NCI-H187 (cell line): ENCODE results near the gene C3orf20.
"Not testable (repeated sequence)": the region's sequence is repeated elsewhere in the genome, so short reads cannot be mapped to it uniquely, and the experiment has no call there.

ENCODE experiments used
- DNase-seq, 2 experiments: peaks; one replicate each; lab custom pipeline; 2025; lab: John Stamatoyannopoulos, UW

Gene C3orf20

DNA sequence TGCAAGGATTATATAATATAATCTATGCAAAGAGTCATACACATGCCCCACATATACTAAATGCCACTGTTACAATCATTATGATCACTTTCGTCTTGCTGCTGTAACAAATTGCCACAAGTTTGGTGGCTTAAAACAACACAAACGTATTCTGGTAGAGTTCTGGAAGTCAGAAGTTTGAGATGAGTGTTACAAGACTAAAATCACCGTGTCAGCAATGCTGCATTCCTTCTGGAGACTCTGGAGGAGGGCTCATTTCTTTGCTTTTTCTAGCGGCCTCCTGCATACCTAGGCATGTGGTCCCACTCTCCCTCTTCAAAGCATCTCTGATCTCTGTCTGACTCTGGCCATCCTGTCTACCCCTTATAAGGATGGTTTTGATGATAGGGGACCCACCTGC is 24.7 kb upstream of the C3orf20 start:
- DNase-seq: no peak

DNA sequence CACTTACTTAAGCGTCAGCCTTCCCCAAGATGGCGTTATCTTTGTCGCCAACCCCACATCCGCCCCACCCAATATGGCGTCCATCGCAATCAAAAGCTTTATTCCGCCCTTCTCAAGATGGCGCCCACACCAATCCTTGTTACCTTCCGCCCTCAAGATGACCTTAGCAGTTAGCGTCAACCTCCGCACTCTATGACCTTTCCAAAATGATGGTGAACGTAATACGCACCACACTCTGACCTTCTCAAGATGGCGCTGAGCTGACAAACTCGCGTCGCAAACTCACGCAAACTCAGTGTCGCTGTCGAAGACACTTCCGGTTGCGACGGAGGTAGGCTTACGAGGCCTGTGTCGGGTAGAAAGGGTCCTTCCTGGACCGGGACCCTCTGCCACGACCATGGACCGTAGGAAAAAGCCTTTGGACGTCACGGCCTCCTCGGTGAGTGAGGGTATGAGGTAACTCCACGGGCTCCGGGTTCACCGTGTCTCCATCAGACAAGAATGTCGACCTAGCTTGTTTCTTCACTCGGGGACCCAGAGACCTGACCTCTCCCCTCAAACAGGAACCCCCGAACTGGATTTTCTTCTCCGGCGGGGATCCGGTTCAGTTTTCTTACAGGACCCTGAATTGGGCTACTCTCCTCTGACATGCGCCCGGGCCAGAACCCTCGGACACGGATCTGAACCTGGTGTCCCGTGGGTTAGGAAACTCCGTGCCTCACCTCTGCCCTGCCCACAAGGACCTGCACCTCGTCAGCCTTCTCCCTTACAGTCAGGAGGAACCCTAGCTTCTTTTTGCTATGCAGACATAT is 23.3 kb upstream of the C3orf20 start, which contains the start of gene CCDC174:
Gene CCDC174 (plus strand): TSS at position 323 of the 812 bp plus-strand sequence. CDS start 75 bp downstream, at position 398.
- peak; percentile 86 for DNase-seq

DNA sequence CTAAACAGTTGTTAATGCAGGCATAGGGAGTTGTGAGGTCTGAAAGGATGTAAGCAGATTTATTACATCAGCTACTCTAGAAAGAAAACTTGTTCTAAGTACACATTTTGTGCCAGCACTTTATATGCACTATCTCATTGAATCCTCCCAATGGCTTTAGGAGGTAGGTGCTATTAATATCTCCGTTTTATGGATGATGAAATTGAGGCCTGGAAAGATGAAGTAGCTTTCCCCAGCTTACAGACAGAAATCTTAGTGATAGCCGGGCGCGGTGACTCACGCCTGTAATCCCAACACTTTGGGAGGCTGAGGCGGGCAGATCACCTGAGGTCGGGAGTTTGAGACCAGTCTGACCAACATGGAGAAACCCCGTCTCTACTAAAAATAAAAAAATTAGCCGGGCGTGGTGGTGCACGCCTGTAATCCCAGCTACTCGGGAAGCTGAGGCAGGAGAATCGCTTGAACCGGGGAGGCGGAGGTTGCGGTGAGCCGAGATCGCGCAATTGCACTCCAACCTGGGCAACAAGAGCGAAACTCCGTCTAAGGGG is 22.5 kb upstream of the C3orf20 start:
- not testable (repeated sequence) for DNase-seq

- no peak for DNase-seq
Measured at GRCh38 chr3:14657579-14657978, 17.4 kb upstream of the C3orf20 start.

- no peak for DNase-seq
Measured at GRCh38 chr3:14658978-14659377, 16.0 kb upstream of the C3orf20 start.

GRCh38 chr3:14660942-14661341 is 14.0 kb upstream of the C3orf20 start:
- no peak for DNase-seq

- no peak for DNase-seq
Measured at GRCh38 chr3:14663396-14664135, 11.4 kb upstream of the C3orf20 start.

- no peak for DNase-seq
Measured at GRCh38 chr3:14664170-14664569, 10.8 kb upstream of the C3orf20 start.

DNA sequence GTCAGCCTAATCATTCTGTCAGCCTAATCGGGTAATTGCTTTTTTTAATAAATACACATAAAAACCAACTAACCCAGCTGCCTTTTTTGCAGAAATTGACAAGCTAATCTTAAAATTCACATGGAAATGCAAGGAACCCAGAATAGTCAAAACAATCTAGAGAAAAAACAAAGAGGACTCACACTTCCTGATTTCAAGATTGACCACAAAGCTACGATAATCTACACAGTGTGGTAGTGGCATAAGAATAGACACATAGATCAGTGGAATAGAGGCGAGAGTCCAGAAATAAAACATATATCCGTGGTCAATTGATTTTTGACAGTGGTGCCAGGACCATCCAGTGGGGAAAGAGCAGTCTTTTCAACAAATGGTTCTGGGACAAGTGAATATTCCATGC is 2.4 kb upstream of the C3orf20 start:
- DNase-seq: no peak

DNA sequence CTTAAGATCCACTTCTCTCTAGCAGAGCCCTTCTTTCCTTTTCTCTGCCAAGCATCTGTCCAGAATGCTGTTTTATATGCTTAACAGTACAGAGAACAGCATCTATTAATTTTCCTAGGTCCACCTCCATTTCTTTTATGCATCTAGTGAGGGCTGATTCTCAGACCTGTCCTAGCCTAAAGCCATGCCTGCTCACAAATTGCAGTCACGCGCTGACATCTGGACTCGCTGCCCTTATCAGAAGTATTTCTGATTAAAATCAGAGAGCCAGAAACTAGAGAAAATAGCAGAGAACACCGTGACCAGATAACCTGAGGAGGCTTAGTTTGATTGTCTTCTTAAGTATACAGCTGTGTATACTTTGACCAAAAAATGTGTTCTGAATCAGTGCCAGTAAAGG is 1.9 kb downstream of the C3orf20 start:
- DNase-seq: no peak

- no peak for DNase-seq
Measured at GRCh38 chr3:14678015-14678503, 3.1 kb downstream of the C3orf20 start.

DNA sequence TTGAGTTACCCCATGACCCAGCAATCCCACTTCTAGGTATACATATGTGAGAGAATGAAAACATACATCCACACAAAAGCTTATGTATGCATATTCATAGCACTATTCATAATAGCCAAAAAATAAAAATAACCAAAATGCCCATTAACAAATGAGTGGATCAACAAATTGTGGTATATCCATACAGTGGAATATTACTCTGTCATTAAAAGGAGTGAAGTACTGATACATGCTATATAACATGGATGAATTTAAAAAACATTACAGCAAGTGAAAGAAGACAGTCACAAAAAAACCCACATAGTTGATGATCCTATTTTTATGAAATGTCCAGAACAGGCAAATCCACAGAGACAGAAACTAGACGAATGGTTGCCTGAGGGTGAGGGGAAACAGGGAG is 5.2 kb downstream of the C3orf20 start:
- no peak for DNase-seq

- no peak for DNase-seq
Measured at GRCh38 chr3:14680716-14681115, 5.8 kb downstream of the C3orf20 start.

DNA sequence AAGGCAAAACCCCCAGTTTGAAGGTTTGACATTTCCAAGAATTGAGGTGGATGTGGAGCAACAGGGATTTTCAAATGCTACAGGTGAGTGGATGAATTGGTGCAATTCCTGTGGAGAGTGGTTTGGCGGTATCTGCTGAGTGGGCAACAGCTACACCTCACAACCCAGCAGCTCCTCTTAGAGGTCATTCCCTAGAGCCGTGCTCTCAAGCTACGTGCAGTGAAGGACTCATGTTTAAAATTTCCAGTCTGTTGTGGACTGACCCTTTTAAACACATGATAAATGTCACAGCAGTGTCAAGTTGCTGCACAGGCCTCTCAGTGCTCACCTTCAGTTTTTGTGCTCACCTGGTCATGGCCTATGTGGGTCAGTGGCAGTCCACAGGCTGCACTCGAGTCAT is 9.5 kb downstream of the C3orf20 start:
- DNase-seq: no peak

DNA sequence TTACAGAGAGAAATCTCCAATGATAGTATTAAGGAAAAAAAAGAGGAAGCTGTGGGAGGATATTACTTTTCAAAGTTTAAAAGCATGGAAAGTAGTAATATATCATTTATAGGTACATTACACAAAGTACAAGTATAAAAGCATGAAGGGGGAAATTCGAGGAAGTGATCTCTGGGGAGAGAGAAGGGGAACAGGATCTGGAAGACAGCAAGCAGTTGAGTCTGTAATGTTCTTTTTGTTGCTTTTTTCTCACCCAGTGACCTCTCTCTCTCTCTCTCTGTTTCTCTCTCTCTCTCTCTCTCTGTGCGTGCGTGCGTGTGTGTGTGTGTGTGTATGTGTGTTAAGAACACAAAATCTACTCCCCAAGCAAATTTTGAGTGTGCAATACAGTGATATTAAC is 10.2 kb downstream of the C3orf20 start:
- no peak for DNase-seq

DNA sequence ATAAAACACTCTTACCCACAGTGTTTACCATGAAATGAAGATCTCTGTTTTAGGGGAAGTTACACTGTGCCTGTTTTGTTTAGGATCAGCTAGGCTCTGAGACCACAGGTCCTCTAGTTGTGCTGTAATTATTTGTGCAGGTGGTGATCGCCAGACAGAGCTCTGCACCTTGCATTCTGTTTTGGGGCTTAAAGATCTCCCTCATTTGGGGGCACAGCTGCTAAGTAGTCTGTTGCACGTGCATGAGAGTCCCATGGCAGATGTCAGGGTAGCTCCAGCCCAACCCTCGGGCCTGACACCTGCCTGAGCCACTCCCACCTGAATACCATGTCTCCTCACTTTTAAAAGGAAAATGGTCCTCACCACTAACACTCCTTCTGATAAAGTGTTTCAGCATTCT is 12.4 kb downstream of the C3orf20 start:
- DNase-seq: no peak

GRCh38 chr3:14688525-14688924 is 13.6 kb downstream of the C3orf20 start:
- DNase-seq: no peak

DNA sequence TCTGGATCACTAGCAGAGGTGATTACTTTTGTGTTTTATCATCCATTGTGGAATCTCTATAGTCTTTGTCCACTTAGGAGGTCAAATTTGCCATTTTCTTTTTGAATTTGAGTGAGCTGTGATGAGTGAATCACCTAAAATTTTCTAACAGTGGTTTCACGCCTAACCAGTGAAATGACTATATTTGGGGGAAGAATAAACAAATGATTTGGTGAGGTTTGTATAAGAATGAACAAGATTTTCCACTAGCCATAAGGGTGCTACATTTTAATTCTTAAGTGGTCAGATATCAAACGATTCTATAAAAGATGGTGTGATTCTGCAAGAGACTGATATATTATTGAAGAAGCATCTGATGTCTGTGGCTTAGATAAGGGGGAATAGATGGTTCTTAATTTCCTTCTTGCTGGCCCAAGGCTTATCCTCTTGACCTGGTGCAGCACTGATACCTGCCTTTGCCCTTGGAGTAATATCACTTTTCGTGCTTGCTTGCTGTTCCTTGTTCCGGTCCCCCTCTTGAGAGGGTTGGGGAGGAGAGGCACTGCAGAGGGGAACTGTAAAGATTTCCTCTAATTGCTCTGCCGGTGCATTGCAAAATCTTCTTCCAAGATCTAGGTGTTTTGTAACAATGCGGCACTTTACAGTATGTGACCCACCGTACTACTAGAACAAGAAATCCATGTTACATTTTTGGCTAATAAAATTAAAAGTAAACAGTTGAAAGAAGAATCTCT is 14.5 kb downstream of the C3orf20 start:
- no peak for DNase-seq

- DNase-seq: no peak
Measured at GRCh38 chr3:14691239-14691638, 16.3 kb downstream of the C3orf20 start.

DNA sequence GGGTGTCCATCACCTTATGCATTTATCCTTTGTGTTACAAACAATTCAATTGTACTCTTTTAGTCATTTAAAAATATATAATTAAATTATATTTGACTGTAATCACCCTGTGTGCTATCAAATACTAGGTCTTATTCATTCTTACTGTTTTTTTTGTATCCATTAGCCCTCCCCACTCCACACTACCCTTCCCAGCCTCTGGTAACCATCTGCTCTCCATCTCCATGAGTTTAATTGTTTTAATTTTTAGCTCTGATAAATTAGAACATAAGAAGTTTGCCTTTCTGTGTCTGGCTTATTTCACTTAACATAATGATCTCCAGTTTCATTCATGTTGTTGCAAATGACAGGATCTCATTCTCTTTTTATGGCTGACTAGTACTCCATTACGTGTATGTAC is 16.8 kb downstream of the C3orf20 start:
- no peak for DNase-seq

- no peak for DNase-seq
Measured at GRCh38 chr3:14698601-14699244, 23.8 kb downstream of the C3orf20 start.

GRCh38 chr3:14699643-14700042 is 24.7 kb downstream of the C3orf20 start:
- DNase-seq: no peak
